IPS-18a (cell line): ENCODE measurements around the gene FAM43B.
A peak's percentile ranks its signal among the peaks of the same experiment; 100 is the strongest.

Experiments used
- H3K27ac ChIP-seq: one replicate; pipeline ENCODE4 v1.5.1; 2013; ENCODE audit warnings: low read length
- H3K27me3 ChIP-seq: one replicate; pipeline ENCODE4 v1.6.1; 2013; ENCODE audit warnings: mild to moderate bottlenecking, low read length; ENCODE audit not compliant: control insufficient read depth, insufficient read depth
- H3K36me3 ChIP-seq: one replicate; pipeline ENCODE4 v1.6.1; 2013; ENCODE audit warnings: low read depth, low read length; ENCODE audit not compliant: control insufficient read depth
- H3K4me1 ChIP-seq: one replicate; pipeline ENCODE4 v1.6.1; 2013; ENCODE audit warnings: low read depth, low read length; ENCODE audit not compliant: control insufficient read depth
- H3K4me3 ChIP-seq: one replicate; pipeline ENCODE4 v1.5.1; 2013; ENCODE audit warnings: low read length
- H3K9ac ChIP-seq: one replicate; pipeline ENCODE4 v1.6.1; 2013; ENCODE audit warnings: mild to moderate bottlenecking, low read length, moderate library complexity
- H3K9me3 ChIP-seq: one replicate; pipeline ENCODE4 v1.6.1; 2013; ENCODE audit warnings: low read depth, low read length; ENCODE audit not compliant: control insufficient read depth

FAM43B gene

GRCh38 chr1:20530306-20530705 lies 22.1 kb upstream of the FAM43B start:
- H3K36me3 ChIP-seq: no peaks in the 10 kb centered on the region
- H3K4me3 ChIP-seq: no peak overlapping the region
- H3K4me1 ChIP-seq: no peaks in the 10 kb centered on the region
- no peaks in the 10 kb centered on the region for H3K9me3 ChIP-seq
- H3K27me3 ChIP-seq: peaks cover 23% of the 10 kb centered on the region
- no peak overlapping the region for H3K9ac ChIP-seq
- H3K27ac ChIP-seq: no peak overlapping the region

DNA sequence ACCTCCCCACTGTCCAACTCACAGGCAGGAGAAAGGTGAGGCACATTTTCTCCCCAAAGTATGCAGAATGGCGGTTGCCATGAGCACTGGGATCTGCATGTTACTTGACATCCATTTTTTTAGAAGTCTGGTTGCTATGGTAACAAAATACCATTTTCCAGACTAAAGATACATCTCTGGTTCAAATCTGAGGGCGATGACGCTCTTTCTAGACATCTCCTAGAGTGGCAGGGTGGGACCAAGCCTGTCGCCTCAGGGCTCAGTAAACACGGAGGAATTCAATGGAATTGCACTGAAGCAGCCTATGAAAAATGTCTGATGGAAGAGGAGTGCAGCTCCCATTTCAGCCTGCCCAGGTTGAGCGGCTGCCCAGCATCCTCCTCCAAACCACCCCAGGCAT lies 21.5 kb upstream of the FAM43B start:
- Histone ChIP-seq H3K9me3 (no peaks in the 10 kb centered on the region), H3K9ac (no peak overlapping the region), H3K27me3 (peaks cover 25% of the 10 kb centered on the region), H3K27ac (no peak overlapping the region), H3K4me3 (no peak overlapping the region), H3K36me3 (no peaks in the 10 kb centered on the region), H3K4me1 (no peaks in the 10 kb centered on the region)

DNA sequence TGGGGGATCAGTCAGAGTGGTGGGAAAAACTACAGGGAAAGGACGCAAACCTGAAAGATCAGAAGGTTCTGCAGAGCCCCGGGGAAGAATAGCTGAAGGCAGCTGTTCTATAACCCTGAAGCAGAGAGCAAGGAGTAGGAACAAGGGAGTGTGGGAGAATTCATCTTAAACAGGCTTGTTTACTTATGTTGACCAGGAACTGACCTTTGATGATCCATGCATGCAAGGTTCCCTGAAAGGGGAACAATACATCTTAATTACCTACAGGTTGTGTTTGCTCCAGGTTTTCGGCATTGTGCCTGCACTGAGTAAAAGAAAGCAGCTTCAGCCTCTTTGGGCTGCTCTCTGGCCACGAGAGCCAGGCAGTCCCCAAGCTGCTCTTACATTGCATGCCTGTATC lies 18.7 kb upstream of the FAM43B start:
- Histone ChIP-seq H3K4me3 (no peak overlapping the region), H3K36me3 (no peaks in the 10 kb centered on the region), H3K27ac (no peak overlapping the region), H3K27me3 (peaks cover 22% of the 10 kb centered on the region), H3K9me3 (no peaks in the 10 kb centered on the region), H3K9ac (no peak overlapping the region), H3K4me1 (no peaks in the 10 kb centered on the region)

GRCh38 chr1:20534659-20535417 lies 17.5 kb upstream of the FAM43B start:
- Histone ChIP-seq H3K4me3 (no peak overlapping the region), H3K4me1 (no peaks in the 10 kb centered on the region), H3K27ac (no peak overlapping the region), H3K9me3 (no peaks in the 10 kb centered on the region), H3K27me3 (peaks cover 15% of the 10 kb centered on the region), H3K36me3 (no peaks in the 10 kb centered on the region), H3K9ac (no peak overlapping the region)

GRCh38 chr1:20538227-20538626 lies 14.1 kb upstream of the FAM43B start:
- Histone ChIP-seq H3K9ac (no peak overlapping the region), H3K4me1 (no peaks in the 10 kb centered on the region), H3K4me3 (no peak overlapping the region), H3K9me3 (no peaks in the 10 kb centered on the region), H3K27ac (no peak overlapping the region), H3K36me3 (no peaks in the 10 kb centered on the region), H3K27me3 (peaks cover 16% of the 10 kb centered on the region)

DNA sequence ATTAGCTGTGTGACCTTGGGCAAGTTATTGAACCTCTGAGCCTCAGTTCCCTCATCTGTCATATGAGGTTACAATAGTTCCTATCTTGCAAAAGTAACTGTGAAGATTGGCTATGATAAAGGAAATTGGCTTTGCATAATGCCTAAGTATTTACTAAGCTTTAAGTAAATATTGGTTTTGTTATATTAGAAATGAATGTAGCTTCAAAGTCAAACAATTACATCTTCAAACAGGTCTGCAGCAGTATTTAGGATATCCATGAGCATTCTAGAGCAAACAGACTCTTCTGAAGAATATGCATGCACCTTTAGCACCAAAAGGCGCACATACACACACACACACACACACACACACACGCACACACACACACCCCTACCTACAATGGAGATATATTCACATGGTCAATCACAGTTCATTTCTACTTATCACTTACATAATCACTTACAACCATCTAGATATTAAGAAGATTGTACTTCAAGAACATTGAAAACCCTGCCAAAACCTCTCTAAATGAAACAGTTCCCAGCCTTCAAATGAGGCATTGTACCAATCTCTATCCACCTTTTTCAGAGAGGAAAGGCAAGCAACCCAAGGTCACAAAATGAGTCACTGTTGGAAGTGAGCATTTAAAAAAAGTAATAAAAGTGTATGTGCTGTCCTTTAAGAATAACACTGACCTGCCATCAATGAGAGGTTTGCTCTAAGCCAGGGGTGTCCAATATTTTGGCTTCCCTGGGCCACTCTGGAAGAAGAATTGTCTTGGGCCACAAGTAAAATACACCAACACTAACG lies 13.4 kb upstream of the FAM43B start:
- H3K4me3 ChIP-seq: no peak overlapping the region
- no peak overlapping the region for H3K9ac ChIP-seq
- H3K27me3 ChIP-seq: peaks cover 16% of the 10 kb centered on the region
- H3K4me1 ChIP-seq: no peaks in the 10 kb centered on the region
- H3K27ac ChIP-seq: no peak overlapping the region
- no peaks in the 10 kb centered on the region for H3K9me3 ChIP-seq
- no peaks in the 10 kb centered on the region for H3K36me3 ChIP-seq

DNA sequence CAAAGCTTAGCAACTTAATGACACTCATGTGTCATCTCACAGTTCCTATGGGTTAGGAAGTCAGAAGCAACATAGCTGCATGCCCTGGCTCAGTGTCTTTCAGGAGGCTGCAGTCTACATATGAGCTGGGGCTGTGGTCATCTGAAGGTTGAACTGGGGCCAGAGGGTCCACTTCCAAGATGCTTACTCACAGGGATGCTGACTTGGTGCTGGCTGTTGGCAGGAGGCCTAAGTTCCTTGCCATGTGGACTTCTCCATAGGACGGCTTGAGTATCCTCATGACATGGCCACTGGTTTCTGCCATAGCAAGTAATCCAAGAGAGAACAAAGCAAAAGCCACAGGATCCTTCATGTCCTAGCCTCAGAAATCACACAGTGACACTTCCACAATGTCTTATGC lies 12.1 kb upstream of the FAM43B start:
- no peak overlapping the region for H3K9ac ChIP-seq
- no peaks in the 10 kb centered on the region for H3K36me3 ChIP-seq
- H3K4me1 ChIP-seq: no peaks in the 10 kb centered on the region
- no peak overlapping the region for H3K4me3 ChIP-seq
- H3K9me3 ChIP-seq: no peaks in the 10 kb centered on the region
- H3K27ac ChIP-seq: no peak overlapping the region
- peaks cover 16% of the 10 kb centered on the region for H3K27me3 ChIP-seq

DNA sequence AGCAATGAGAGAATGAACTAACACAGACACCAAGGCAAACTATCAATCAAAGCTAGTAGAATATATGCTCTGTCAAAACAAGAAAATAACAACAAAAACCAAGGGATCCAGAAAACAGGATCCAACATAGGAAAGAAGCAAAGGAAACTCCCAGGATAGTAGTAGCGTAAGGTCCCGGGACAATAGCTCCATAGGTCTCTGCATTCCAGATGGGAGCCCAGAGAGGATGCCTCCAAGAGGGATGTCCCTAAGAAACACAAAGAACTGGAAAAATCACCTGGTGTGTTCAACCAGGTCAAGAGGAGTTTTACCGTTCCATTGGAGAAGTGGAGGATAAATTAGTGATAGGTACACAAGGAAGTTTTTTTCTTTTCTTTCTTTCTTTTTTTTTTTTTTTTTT lies 5.7 kb upstream of the FAM43B start:
- Histone ChIP-seq H3K9me3 (no peaks in the 10 kb centered on the region), H3K27ac (no peak overlapping the region), H3K9ac (no peak overlapping the region), H3K4me1 (no peaks in the 10 kb centered on the region), H3K36me3 (no peaks in the 10 kb centered on the region), H3K4me3 (no peak overlapping the region), H3K27me3 (peaks cover 15% of the 10 kb centered on the region)

DNA sequence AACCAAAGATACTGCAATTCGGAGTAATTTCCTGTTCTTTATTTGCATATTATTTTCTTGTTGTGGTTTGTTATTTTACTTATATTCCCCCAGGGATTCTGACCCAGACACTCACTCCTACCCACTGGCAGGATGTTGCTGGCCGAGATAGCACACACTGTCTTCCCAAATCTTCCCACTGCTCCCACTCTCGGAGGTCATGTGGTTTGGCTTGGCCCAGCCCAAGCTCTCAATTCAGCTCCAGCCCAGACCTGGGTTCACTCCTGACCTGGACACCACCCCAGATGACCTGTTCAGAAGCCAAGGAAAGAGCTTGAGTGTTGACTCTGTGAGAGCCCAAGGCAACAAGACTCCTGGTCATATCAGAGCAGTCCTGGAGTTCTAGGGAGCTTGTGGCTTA lies 1.2 kb upstream of the FAM43B start:
- Histone ChIP-seq H3K27me3 (peaks cover 60% of the 10 kb centered on the region), H3K27ac (no peak overlapping the region), H3K36me3 (no peaks in the 10 kb centered on the region), H3K9ac (peak overlapping the region; percentile 67), H3K9me3 (no peaks in the 10 kb centered on the region), H3K4me1 (no peaks in the 10 kb centered on the region), H3K4me3 (peak overlapping the region; percentile 71)

GRCh38 chr1:20552728-20553445 lies 514 bp downstream of the FAM43B start:
- Histone ChIP-seq H3K27me3 (peaks cover 75% of the 10 kb centered on the region), H3K4me3 (peak overlapping the region; percentile 71), H3K9me3 (no peaks in the 10 kb centered on the region), H3K4me1 (no peaks in the 10 kb centered on the region), H3K27ac (no peak overlapping the region), H3K36me3 (no peaks in the 10 kb centered on the region), H3K9ac (no peak overlapping the region)

- Histone ChIP-seq H3K9me3 (no peaks in the 10 kb centered on the region), H3K27ac (no peak overlapping the region), H3K4me3 (no peak overlapping the region), H3K36me3 (no peaks in the 10 kb centered on the region), H3K9ac (no peak overlapping the region), H3K27me3 (peaks cover 73% of the 10 kb centered on the region), H3K4me1 (no peaks in the 10 kb centered on the region)
Measured at GRCh38 chr1:20555025-20555757, 2.8 kb downstream of the FAM43B start.
